ENCODE measurements around the gene ABCC2.

Gene ABCC2

GRCh38 chr10:99775850-99776249 lies 6.6 kb upstream of the ABCC2 start:
- DNase-seq (ENCODE audit: low read depth) = peak; percentile 78

- DNase-seq (ENCODE audit: low read depth) = no peak
Observed at GRCh38 chr10:99777918-99778714, 4.3 kb upstream of the ABCC2 start.

DNA sequence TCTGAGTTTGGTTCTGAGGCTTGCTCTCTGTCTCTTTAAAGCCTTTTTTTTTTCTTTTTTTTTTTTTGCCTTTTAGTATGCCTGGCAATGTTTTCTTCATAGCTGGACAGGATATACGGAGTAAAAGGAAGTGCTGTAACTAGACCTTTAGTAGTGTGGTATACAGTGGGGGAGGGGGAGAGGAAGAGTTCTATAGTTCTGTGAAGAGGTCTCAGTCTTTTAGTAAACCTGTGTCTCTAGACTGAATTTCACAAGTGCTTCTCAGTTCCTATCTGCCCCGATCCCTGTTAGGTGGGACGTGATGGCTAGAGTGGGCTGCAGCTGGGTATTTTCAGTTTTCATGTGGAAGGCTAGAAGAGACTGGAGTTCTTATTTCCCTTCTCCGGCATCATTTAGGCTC lies 3.1 kb upstream of the ABCC2 start:
- no peak for DNase-seq (ENCODE audit: low read depth)

- DNase-seq (ENCODE audit: low read depth) = no peak
Observed at GRCh38 chr10:99781734-99782429, 558 bp upstream of the ABCC2 start.

DNA sequence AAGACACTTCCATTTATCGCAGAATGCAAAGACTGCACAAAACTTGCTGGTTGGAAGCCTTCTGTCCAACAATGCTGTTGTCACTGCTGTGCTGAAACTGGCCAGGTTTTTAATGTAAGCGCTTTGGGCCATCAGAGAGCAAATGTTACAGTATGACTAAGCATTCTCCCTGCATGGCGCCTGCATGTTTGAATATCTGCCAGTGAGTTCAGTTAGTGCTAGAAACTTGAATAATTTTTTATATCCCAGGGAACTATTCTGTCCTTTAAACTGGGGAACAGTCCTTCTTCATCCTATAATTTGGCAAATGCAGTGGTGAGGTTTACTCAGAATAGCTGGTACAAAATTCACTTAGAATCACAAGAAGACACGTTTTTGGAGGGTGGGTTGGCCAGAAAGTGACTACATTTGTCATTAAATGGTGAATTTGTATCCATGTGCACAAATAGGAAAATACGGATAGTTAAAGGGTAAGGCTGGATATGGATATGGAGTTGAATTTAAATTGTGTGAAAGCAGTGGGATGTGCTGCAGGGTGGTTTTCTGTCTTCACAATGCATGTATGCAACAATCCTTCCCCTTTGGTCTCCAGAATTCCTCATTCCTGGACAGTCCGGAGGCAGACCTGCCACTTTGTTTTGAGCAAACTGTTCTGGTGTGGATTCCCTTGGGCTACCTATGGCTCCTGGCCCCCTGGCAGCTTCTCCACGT lies 1.7 kb downstream of the ABCC2 start:
- peak; percentile 60 for DNase-seq (ENCODE audit: low read depth)

DNA sequence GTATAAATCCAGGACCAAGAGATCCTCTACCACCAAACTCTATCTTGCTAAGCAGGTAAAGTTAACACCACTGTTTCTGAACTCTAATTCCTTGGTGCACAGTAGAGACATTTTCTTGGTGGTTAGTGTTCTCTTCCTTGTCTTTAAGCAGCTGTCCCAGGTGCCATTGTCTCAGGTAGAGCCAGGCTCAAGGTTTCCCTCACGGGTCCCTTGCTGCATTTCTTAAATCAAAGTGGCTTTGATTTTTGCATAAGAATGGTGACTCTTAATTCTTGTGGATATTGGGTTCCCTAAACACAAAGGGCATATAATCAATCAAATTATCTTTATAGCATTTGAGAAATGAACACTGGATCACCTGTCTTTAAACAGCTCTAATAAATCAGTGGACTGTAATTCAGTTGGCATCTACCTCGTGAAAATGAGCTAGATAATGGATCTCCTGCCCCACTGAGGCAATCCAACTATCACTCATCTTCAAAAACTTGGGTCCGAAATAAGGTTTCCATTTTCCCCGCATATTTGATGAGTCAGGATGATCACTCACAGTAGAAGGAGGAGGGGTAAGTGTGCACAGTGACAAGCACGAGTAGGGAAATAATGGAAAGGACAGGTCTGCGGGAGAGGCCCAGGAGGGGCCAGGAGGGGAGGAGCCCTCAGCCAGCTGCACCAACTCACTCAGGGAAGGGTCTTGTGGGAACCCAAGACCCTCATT lies 2.4 kb downstream of the ABCC2 start:
- no peak for DNase-seq (ENCODE audit: low read depth)

DNA sequence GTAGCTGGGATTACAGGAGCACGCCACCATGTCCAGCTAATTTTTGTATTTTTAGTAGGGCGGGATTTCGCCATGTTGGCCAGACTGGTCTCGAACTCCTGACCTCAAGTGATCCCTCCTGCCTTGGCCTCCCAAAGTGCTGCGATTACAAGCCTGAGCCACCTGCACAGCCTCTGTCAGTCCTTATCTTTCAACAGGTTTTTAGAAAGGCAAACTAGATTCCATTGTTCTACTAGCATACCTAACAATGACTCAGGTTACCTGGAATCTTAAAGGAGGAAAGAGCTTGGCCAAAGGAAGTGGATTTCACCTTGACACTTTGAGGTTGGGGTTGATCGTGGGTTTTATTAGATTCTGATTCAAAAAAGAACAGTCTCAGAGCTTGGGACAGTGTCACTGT lies 3.2 kb downstream of the ABCC2 start:
- DNase-seq (ENCODE audit: low read depth) = no peak

GRCh38 chr10:99787311-99787710 lies 4.9 kb downstream of the ABCC2 start:
- DNase-seq (ENCODE audit: low read depth) = no peak

DNA sequence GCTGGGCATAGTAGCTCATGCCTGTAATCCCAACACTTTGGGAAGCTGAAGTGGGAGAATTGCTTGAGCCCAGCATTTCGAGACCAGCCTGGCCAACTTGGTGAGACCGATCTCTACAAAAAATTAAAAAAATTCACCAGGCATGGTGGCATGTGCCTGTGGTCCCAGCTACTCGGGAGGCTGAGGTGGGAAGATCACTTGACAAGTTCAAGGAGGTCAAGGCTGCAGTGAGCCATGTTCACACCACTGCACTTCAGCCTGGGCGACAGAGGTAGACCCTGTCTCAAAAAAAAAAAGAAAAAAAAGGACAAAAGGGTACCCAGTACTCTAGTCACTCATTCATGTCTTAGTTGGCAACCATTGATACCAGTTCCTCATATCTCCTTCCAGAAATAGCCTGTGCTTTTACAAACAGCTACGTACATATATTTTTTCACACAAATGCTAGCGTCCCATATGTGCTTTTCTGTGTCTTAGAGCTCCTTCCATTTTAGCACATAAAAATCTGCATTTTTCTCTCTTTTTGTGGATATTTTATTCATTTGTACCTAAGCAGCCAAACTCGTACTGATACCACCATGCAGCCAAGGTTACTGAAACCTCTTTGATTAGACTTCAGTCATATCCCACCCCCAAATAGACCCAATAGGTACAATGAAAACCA lies 5.5 kb downstream of the ABCC2 start:
- no peak for DNase-seq (ENCODE audit: low read depth)

DNA sequence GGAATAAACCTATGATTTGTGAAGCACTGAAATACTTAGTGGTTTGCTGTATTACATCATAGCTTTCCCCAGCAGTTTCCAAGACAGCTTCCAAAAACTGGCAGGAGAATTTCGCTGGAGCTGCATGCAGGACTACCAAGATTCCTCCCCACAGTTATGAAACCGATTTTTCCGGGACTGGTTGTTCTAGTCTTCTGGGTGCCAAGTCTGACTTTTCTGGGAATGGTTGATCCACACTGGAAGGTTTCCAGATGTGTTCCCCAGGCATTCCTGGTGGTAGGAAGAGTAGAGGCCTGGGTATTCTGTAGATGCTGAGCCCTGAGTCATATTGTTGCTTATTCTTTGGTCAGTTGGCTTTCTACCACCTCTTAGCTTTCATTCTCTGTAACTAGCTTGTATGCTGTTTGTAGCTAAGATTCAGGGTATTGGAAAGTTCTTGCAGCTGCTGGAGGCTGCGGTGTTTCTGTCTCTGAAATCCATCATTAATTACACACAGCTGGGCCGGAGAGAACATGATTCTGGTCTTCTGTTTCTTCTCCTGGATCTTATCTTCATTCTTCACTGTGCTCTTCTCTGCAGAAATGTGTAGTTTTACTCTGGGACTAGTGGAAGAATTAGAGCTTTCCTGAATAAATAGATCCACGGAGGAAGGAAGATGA lies 6.3 kb downstream of the ABCC2 start:
- peak; percentile 98 for DNase-seq (ENCODE audit: low read depth)

DNA sequence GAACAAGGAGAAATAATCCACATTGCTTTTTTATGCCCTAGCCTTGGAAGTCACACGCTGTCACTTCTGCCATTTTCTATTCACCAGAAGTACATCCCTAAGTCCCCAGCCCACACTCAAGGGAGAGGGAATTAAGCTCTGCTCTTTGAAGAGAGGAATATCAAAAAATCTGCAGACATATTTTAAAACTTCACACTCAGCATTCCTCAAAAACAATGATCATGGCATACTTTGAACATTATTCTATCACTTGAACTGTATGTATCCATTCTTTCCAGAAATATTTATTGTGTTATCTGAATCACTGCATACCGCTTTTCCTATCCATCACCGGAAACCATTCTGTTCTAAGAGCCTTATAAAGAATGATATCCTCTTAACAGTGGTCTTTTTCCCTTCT lies 9.4 kb downstream of the ABCC2 start:
- DNase-seq (ENCODE audit: low read depth) = no peak

- DNase-seq (ENCODE audit: low read depth) = no peak
Observed at GRCh38 chr10:99793819-99794218, 11.4 kb downstream of the ABCC2 start.

- DNase-seq (ENCODE audit: low read depth) = no peak
Observed at GRCh38 chr10:99796928-99797327, 14.5 kb downstream of the ABCC2 start.

GRCh38 chr10:99798031-99798430 lies 15.6 kb downstream of the ABCC2 start:
- no peak for DNase-seq (ENCODE audit: low read depth)

GRCh38 chr10:99798920-99799319 lies 16.5 kb downstream of the ABCC2 start:
- no peak for DNase-seq (ENCODE audit: low read depth)

DNA sequence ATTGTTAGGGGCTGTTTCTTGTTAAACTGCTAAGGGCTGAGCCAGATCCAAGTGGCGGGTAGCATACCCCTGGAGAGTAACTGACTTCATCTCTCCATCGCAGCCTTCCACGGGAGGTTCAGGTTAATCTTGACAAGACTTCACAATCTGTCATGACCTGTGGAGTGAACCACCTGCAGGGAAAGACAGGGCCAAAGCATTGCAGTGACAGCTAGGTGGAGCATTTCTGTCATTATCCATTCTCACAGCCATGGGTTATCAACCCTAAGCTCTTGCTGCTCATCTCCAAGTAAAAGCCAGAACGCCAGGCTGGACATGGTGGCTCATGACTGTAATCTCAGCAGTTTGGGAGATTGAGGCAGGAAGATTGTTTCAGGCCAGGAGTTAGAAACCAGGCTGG lies 17.2 kb downstream of the ABCC2 start:
- no peak for DNase-seq (ENCODE audit: low read depth)

GRCh38 chr10:99804471-99804870 lies 22.0 kb downstream of the ABCC2 start:
- no peak for DNase-seq (ENCODE audit: low read depth)

- no peak for DNase-seq (ENCODE audit: low read depth)
Observed at GRCh38 chr10:99805190-99805589, 22.8 kb downstream of the ABCC2 start.

GRCh38 chr10:99806091-99806490 lies 23.7 kb downstream of the ABCC2 start:
- no peak for DNase-seq (ENCODE audit: low read depth)

- DNase-seq (ENCODE audit: low read depth) = no peak
Observed at GRCh38 chr10:99807786-99808185, 25.3 kb downstream of the ABCC2 start.

DNA sequence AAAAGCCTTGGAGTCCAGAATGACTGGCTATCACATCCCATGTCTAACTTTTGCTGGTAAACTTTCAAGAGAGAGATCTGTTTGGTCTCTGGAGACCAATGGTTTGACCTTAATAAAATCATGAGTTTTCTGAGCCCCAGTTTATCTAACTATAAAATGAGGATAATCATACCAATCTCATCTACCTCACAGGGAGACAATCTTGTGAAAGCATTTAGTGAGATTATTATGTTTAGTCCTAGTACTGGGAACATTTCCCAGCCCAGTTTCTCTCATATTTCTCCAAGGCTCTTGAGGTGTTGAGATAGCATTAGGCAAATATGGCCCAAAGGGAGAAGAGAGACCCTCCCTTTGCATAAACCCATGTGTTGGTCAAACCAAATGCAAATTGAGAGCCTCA lies 25.8 kb downstream of the ABCC2 start:
- DNase-seq (ENCODE audit: low read depth) = no peak

Measured in GM04503 (cell line).